ENCODE results near the gene LRP2.

The LRP2 gene

DNA sequence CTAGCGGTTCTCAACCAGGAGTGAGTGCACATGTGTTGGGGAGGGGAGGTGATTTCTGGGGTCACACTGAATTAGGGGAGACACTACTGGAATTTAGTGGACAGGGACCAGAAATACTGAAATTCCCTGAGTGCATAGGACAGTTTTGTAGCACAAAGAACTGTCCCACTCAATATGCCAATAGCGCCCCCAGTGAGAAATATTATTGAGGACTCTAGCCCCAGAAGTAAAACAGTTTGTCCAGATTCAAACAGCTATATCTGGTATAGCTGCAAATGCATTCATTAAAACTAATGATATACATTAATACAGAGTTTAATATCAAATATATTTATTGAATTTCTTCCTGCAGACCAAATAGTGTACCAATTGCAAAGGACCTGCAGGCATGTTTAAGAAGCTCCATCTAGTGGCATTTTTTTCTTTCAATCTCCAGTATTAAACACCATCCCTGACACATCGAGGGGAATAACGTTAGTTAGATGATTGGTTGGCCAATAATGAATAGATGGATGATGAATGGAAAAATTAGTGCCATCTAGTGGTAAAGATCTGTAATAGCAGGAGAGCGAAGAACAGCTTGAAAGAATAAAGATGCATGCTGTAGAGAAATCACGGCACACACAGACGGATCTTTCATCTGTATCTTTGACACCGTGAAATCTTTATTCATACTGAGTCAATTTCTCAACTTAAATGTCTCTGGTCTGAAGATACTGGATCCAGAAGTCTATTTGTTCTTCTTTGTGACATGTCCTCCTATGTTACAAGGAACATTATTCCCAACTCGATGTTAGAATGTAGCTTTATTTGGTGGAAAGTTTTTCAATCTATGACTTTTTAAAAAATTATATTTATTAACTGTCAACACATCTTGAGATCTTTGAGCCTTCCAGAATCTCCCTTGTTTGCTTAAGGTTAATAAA lies 230.5 kb downstream of the LRP2 start:
- Histone ChIP-seq H3K4me1 (ENCODE audit: low read depth, poor library complexity, severe bottlenecking) (no peaks in the 10 kb centered on the region), H4K20me1 (ENCODE audit: insufficient read depth) (no peaks in the 10 kb centered on the region), H3K36me3 (ENCODE audit: insufficient read depth) (no peaks in the 10 kb centered on the region), H3K4me2 (no peak overlapping the region), H2AFZ (ENCODE audit: low read depth) (no peak overlapping the region), H3K9ac (no peak overlapping the region), H3K79me2 (ENCODE audit: insufficient read depth, low read depth) (no peaks in the 10 kb centered on the region), H3K27me3 (ENCODE audit: insufficient read depth, low read depth) (no peaks in the 10 kb centered on the region), H3K27ac (no peak overlapping the region), H3K4me3 (IDR thresholded peaks at IDR 0.05; ENCODE audit: insufficient read depth, low read depth, low read length) (no peak overlapping the region)
- TF ChIP-seq, protein P1, sequence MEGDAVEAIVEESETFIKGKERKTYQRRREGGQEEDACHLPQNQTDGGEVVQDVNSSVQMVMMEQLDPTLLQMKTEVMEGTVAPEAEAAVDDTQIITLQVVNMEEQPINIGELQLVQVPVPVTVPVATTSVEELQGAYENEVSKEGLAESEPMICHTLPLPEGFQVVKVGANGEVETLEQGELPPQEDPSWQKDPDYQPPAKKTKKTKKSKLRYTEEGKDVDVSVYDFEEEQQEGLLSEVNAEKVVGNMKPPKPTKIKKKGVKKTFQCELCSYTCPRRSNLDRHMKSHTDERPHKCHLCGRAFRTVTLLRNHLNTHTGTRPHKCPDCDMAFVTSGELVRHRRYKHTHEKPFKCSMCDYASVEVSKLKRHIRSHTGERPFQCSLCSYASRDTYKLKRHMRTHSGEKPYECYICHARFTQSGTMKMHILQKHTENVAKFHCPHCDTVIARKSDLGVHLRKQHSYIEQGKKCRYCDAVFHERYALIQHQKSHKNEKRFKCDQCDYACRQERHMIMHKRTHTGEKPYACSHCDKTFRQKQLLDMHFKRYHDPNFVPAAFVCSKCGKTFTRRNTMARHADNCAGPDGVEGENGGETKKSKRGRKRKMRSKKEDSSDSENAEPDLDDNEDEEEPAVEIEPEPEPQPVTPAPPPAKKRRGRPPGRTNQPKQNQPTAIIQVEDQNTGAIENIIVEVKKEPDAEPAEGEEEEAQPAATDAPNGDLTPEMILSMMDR (conservative IDR thresholded peaks at IDR 0.05; ENCODE audit: low read depth, low read length), result peak; percentile 75

DNA sequence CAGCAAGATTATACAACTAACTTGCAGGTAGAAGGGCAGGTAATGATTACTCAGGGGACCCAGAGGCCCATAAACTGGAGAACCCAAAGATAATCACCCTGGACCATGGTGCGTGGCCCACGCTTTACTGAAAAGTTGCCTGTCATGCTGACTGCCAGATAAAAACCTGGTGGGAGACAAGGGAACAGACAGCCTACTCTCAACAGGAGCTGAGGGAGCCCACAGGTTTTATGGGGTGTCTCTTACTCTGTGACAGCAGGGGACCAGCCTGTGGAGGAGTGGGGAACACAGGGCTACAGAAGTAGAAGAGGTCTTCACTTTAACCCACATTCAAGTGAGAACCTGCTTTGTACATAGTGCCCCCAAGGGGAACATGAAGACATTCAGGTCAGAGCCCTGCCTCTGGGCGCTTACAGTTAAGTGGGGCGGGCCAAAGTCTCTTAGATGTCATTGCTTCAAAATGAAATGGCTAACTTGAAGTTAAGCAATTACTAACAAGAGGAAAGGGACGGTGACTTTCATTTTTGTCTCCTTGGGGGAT lies 232.6 kb downstream of the LRP2 start:
- TF ChIP-seq, protein P1 (conservative IDR thresholded peaks at IDR 0.05; ENCODE audit: low read depth, low read length), result no peak
- H3K9ac ChIP-seq, result no peak overlapping the region

DNA sequence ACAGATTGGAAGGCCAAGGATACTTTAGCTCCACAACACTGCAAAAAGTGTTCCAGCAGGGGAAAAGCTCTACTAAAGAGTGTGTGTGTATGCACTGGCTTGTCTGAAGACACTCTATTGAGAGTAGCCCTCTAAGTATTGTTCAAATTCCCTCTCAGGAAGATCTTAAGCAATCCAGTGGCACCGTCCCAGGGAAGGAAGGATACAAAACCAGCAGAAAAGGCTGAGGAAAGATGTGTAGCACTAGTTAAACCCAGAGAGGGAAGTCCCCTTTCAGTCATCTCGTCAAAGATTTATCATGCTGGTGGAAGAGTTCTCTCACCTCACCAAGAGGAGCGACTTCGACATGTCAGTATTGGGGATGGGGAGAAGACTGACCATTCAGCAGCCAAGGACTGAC lies 242.5 kb downstream of the LRP2 start:
- Histone ChIP-seq H3K79me2 (ENCODE audit: insufficient read depth, low read depth) (no peaks in the 10 kb centered on the region), H3K27me3 (ENCODE audit: insufficient read depth, low read depth) (no peaks in the 10 kb centered on the region), H4K20me1 (ENCODE audit: insufficient read depth) (no peaks in the 10 kb centered on the region), H3K9ac (no peak overlapping the region), H3K36me3 (ENCODE audit: insufficient read depth) (no peaks in the 10 kb centered on the region), H3K4me2 (no peak overlapping the region), H3K4me1 (ENCODE audit: low read depth, poor library complexity, severe bottlenecking) (no peaks in the 10 kb centered on the region), H3K4me3 (IDR thresholded peaks at IDR 0.05; ENCODE audit: insufficient read depth, low read depth, low read length) (no peak overlapping the region), H2AFZ (ENCODE audit: low read depth) (no peak overlapping the region), H3K27ac (no peak overlapping the region)
- TF ChIP-seq, protein P1 (conservative IDR thresholded peaks at IDR 0.05; ENCODE audit: low read depth, low read length), result no peak

More for the DNA sequence above, 232.6 kb downstream of the LRP2 start:
- Histone ChIP-seq H3K27ac (no peak overlapping the region), H3K79me2 (ENCODE audit: insufficient read depth, low read depth) (no peaks in the 10 kb centered on the region), H3K36me3 (ENCODE audit: insufficient read depth) (no peaks in the 10 kb centered on the region), H4K20me1 (ENCODE audit: insufficient read depth) (no peaks in the 10 kb centered on the region), H3K4me2 (no peak overlapping the region), H3K4me3 (IDR thresholded peaks at IDR 0.05; ENCODE audit: insufficient read depth, low read depth, low read length) (no peak overlapping the region), H2AFZ (ENCODE audit: low read depth) (no peak overlapping the region), H3K4me1 (ENCODE audit: low read depth, poor library complexity, severe bottlenecking) (no peaks in the 10 kb centered on the region), H3K27me3 (ENCODE audit: insufficient read depth, low read depth) (no peaks in the 10 kb centered on the region)

DNA sequence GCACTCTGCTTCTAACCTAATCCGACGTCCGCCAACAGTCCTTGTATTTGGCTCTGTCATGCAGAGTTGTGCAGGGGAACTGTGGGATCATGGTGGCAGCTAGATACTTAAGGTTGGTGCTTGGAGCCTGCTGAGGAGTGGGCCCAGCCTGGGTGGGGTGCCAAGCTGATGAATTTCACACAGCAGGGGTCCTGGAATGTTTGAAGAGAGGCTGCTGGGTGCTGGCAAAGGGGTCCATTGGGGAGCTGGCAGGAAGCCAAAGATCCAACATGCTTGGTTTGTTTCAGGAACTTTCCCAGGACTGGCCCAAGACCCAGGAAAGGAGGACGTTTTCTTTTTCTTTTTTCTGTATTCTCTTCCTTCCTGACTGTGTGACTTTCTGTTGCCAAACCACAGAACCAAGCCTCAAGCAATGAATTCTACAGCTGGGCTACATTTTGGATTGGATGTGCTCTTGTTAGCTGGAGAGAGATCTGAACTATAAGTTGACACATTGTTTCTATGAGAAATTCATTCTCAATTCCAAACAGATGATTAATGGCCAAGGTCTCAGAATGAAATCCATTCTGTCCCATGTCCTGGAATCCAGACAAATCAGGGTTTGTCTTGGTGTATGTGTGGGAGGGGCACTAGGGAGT lies 243.1 kb downstream of the LRP2 start:
- TF ChIP-seq, protein P1 (conservative IDR thresholded peaks at IDR 0.05; ENCODE audit: low read depth, low read length), result no peak
- Histone ChIP-seq H3K27ac (no peak overlapping the region), H3K4me1 (ENCODE audit: low read depth, poor library complexity, severe bottlenecking) (no peaks in the 10 kb centered on the region), H3K9ac (no peak overlapping the region), H3K4me2 (no peak overlapping the region), H3K36me3 (ENCODE audit: insufficient read depth) (no peaks in the 10 kb centered on the region), H3K4me3 (IDR thresholded peaks at IDR 0.05; ENCODE audit: insufficient read depth, low read depth, low read length) (no peak overlapping the region), H2AFZ (ENCODE audit: low read depth) (no peak overlapping the region), H3K27me3 (ENCODE audit: insufficient read depth, low read depth) (no peaks in the 10 kb centered on the region), H3K79me2 (ENCODE audit: insufficient read depth, low read depth) (no peaks in the 10 kb centered on the region), H4K20me1 (ENCODE audit: insufficient read depth) (no peaks in the 10 kb centered on the region)
